Measurements from ENCODE around the gene ITGB2.

DNA sequence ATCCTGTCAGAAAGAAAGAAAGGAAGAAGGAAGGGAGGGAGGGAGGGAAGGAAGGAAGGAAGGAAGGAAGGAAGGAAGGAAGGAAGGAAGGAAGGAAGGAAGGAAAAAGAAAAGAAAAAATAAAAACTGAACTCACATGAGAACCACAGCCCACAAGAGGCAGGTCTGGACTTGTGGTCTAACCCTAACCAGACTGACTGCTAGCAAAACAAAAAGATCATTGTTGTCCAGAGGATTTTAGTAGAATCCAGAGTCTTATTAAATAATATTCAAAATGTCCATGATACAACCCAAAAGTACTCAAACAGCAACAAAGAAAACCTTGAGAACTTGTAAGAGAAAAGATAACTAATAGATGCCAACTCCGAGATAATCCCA lies 4.7 kb upstream of the ITGB2 start:
- TF ChIP-seq, protein P1, sequence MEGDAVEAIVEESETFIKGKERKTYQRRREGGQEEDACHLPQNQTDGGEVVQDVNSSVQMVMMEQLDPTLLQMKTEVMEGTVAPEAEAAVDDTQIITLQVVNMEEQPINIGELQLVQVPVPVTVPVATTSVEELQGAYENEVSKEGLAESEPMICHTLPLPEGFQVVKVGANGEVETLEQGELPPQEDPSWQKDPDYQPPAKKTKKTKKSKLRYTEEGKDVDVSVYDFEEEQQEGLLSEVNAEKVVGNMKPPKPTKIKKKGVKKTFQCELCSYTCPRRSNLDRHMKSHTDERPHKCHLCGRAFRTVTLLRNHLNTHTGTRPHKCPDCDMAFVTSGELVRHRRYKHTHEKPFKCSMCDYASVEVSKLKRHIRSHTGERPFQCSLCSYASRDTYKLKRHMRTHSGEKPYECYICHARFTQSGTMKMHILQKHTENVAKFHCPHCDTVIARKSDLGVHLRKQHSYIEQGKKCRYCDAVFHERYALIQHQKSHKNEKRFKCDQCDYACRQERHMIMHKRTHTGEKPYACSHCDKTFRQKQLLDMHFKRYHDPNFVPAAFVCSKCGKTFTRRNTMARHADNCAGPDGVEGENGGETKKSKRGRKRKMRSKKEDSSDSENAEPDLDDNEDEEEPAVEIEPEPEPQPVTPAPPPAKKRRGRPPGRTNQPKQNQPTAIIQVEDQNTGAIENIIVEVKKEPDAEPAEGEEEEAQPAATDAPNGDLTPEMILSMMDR (IDR thresholded peaks at IDR 0.05) = no peak
- TF ChIP-seq POLR2A (IDR thresholded peaks at IDR 0.05) = no peak

Data from lower leg skin (tissue), 3 donors.